HTERT RPE-1 (cell line): Measurements from ENCODE around the gene PDSS2.

Experiments
- in situ Hi-C: fragments of 300-500 bp; cut with MboI; formaldehyde crosslinking; loops from 4 replicates; pipeline ENCODE4 v1.14.3; 2020; ENCODE audit warnings: low sequenced_read_pairs

PDSS2 gene

GRCh38 chr6:107103082-107103481 lies 356.3 kb downstream of the PDSS2 start:
- in situ Hi-C loops: no loop called here
